MM.1S (cell line): ENCODE measurements around the gene CPAMD8.

Source experiments
- DNase-seq: peaks from one replicate; pipeline ENCODE4 v3.0.0-alpha.2; 2015
- H2AFZ ChIP-seq: fragments of 300-600 bp; sonication (generic); 2 replicates; pipeline ENCODE4 v1.6.0; 2016; ENCODE audit warnings: antibody characterized with exemption, low read length
- H3F3A ChIP-seq: fragments of 300-600 bp; sonication (generic); 2 replicates; pipeline ENCODE4 v1.6.1; 2016; ENCODE audit warnings: mild to moderate bottlenecking, antibody characterized with exemption, low read length, moderate library complexity, mixed read lengths; ENCODE audit not compliant: insufficient read depth
- H3K27ac ChIP-seq: fragments of 300-600 bp; sonication (generic); 2 replicates; pipeline ENCODE4 v1.5.1; 2016; ENCODE audit warnings: mild to moderate bottlenecking, low read length
- H3K27me3 ChIP-seq: fragments of 300-600 bp; sonication (generic); replicated peaks from 2 replicates; pipeline ENCODE4 v1.6.0; 2016; ENCODE audit warnings: low read length; ENCODE audit not compliant: insufficient read depth
- H3K36me3 ChIP-seq: fragments of 300-600 bp; sonication (generic); replicated peaks from 2 replicates; pipeline ENCODE4 v1.6.1; 2016; ENCODE audit warnings: mild to moderate bottlenecking, low read length, mixed read lengths; ENCODE audit not compliant: insufficient read depth
- H3K4me1 ChIP-seq: fragments of 300-600 bp; sonication (generic); 2 replicates; pipeline ENCODE4 v1.6.1; 2016; ENCODE audit warnings: low read length, mixed read lengths
- H3K4me2 ChIP-seq: fragments of 300-600 bp; sonication (generic); 2 replicates; pipeline ENCODE4 v1.6.0; 2016; ENCODE audit warnings: low read depth, low read length
- H3K4me3 ChIP-seq: fragments of 300-600 bp; sonication (generic); 2 replicates; pipeline ENCODE4 v1.5.1; 2016; ENCODE audit warnings: low read length, mixed read lengths
- H3K79me2 ChIP-seq: fragments of 300-600 bp; sonication (generic); 2 replicates; pipeline ENCODE4 v1.6.1; 2016; ENCODE audit warnings: mixed run types, low read length, mixed read lengths
- H3K9ac ChIP-seq: fragments of 300-600 bp; sonication (generic); 2 replicates; pipeline ENCODE4 v1.6.1; 2016; ENCODE audit warnings: low read length, mixed read lengths
- H3K9me2 ChIP-seq: fragments of 300-600 bp; sonication (generic); replicated peaks from 2 replicates; pipeline ENCODE4 v1.6.1; 2016; ENCODE audit warnings: mild to moderate bottlenecking, low read length, mixed read lengths; ENCODE audit not compliant: insufficient read depth
- H3K9me3 ChIP-seq: fragments of 300-600 bp; sonication (generic); replicated peaks from 2 replicates; pipeline ENCODE4 v1.6.1; 2016; ENCODE audit warnings: mild to moderate bottlenecking, low read length, mixed read lengths; ENCODE audit not compliant: insufficient read depth
- H4K20me1 ChIP-seq: fragments of 300-600 bp; sonication (generic); 2 replicates; pipeline ENCODE4 v1.6.1; 2016; ENCODE audit warnings: mild to moderate bottlenecking, low read length, moderate library complexity, mixed read lengths; ENCODE audit not compliant: insufficient read depth
- CTCF ChIP-seq: fragments of 300-600 bp; sonication (generic); IDR thresholded peaks from 2 replicates; pipeline ENCODE4 v1.5.1; 2016; ENCODE audit warnings: antibody characterized with exemption, low read length, mixed read lengths
- EZH2 ChIP-seq: fragments of 300-600 bp; sonication (generic); optimal IDR thresholded peaks from 2 replicates; pipeline ENCODE3; 2017; ENCODE audit warnings: low read depth, mild to moderate bottlenecking, antibody characterized with exemption, low read length, mixed read lengths
- EZH2phosphoT487 ChIP-seq: fragments of 300-600 bp; sonication (generic); IDR thresholded peaks from 2 replicates; pipeline ENCODE4 v1.6.1; 2018; ENCODE audit warnings: antibody characterized with exemption, low read length

CPAMD8 gene

GRCh38 chr19:17070421-17070820, 43.8 kb upstream of the CPAMD8 start:
- Histone ChIP-seq H3K79me2 (peaks cover 39% of the 10 kb centered on the region), H3K36me3 (no peaks in the 10 kb centered on the region; the same call in 1 of the 2 replicates), H3K9me2 (no peaks in the 10 kb centered on the region), H3K27ac (no peak overlapping the region), H3F3A (peaks cover 11% of the 10 kb centered on the region), H3K27me3 (no peaks in the 10 kb centered on the region), H2AFZ (no peak overlapping the region), H3K4me3 (no peak overlapping the region), H3K4me1 (peaks cover 3% of the 10 kb centered on the region; the same call in 1 of the 2 replicates), H4K20me1 (0 out of 2 replicates have a peak, but pooled peaks cover 4% of the 10 kb centered on the region), H3K9ac (no peak overlapping the region), H3K4me2 (no peak overlapping the region), H3K9me3 (no peaks in the 10 kb centered on the region)
- no peak for DNase-seq
- TF ChIP-seq EZH2phosphoT487 (no peak), CTCF (no peak), EZH2 (no peak)

- Histone ChIP-seq H3K9ac (no peak overlapping the region), H3K4me2 (no peak overlapping the region), H4K20me1 (peaks cover 13% of the 10 kb centered on the region), H3K9me3 (no peaks in the 10 kb centered on the region), H3F3A (peaks cover 9% of the 10 kb centered on the region; the same call in 1 of the 2 replicates), H3K27ac (no peak overlapping the region), H3K4me1 (peaks cover 3% of the 10 kb centered on the region; the same call in 1 of the 2 replicates), H3K79me2 (peaks cover 37% of the 10 kb centered on the region), H3K4me3 (no peak overlapping the region), H3K27me3 (no peaks in the 10 kb centered on the region), H2AFZ (no peak overlapping the region), H3K9me2 (no peaks in the 10 kb centered on the region), H3K36me3 (no peaks in the 10 kb centered on the region; the same call in 1 of the 2 replicates)
- DNase-seq: no peak
- TF ChIP-seq CTCF (no peak), EZH2 (no peak), EZH2phosphoT487 (no peak)
Measured at GRCh38 chr19:17069193-17069592, 42.6 kb upstream of the CPAMD8 start.

GRCh38 chr19:17063428-17063827, 36.8 kb upstream of the CPAMD8 start:
- no peaks in the 10 kb centered on the region for H3K9me2 ChIP-seq
- peaks cover 6% of the 10 kb centered on the region; the same call in 1 of the 2 replicates for H3F3A ChIP-seq
- H3K9ac ChIP-seq: no peak overlapping the region
- H3K4me1 ChIP-seq: no peaks in the 10 kb centered on the region
- H3K79me2 ChIP-seq: peaks cover 24% of the 10 kb centered on the region
- TF ChIP-seq EZH2phosphoT487: no peak
- no peak for TF ChIP-seq CTCF
- TF ChIP-seq EZH2: no peak
- H3K27me3 ChIP-seq: no peaks in the 10 kb centered on the region
- H4K20me1 ChIP-seq: peaks cover 29% of the 10 kb centered on the region
- H2AFZ ChIP-seq: no peak overlapping the region
- H3K27ac ChIP-seq: no peak overlapping the region
- no peaks in the 10 kb centered on the region for H3K36me3 ChIP-seq
- no peak overlapping the region for H3K4me3 ChIP-seq
- H3K9me3 ChIP-seq: no peaks in the 10 kb centered on the region
- no peak for DNase-seq
- no peak overlapping the region for H3K4me2 ChIP-seq
